Mesangial cell (primary cell): ENCODE data around the gene TRAFD1. TPM values are rescaled to one million over a fixed set of nuclear protein-coding genes. Genes with fewer than 3 reads are reported as not detected.

Experiments used
- total RNA-seq: library from RNA; depleted of rRNA; stranded (reverse); fragments of >200 nt; gene quantifications from 2 replicates; pipeline ENCODE4 v1.2.3, GENCODE V29; 2015

TRAFD1 gene
- 20.0 and 27.0 TPM in 2 replicates for total RNA-seq

GRCh38 chr12:112125250-112125999, at the start of gene TRAFD1:
TSS of gene TRAFD1 (plus strand) at chr12:112125560. CDS start at chr12:112130523, 4,963 bp downstream.

GRCh38 chr12:112108202-112109079, 16.9 kb upstream of the TRAFD1 start, which contains the start of gene NAA25:
TSS of gene NAA25 (minus strand) at chr12:112108783. CDS start at chr12:112108773, 10 bp downstream.

Other genes starting within 250 kb of the TRAFD1 start
- gene TMEM116, start 112.4 kb upstream of the TRAFD1 start, total RNA-seq, result 3.1 and 5.5 TPM in 2 replicates
- 62.7 and 82.8 TPM in 2 replicates for gene ERP29, start 112.1 kb upstream of the TRAFD1 start, total RNA-seq
- gene NAA25, start 16.8 kb upstream of the TRAFD1 start, total RNA-seq, result 8.6 and 11.9 TPM in 2 replicates